CD14-positive monocyte (primary cell): ENCODE measurements around the gene ZBTB7C. TPM values are rescaled to one million over a fixed set of nuclear protein-coding genes. Genes with fewer than 3 reads are reported as not detected.

Experiments
- DNase-seq, 3 donors: peaks; one replicate each; pipeline ENCODE4 v3.0.0-alpha.2; 2011 to 2022
- H2AFZ ChIP-seq: 2 replicates; pipeline ENCODE4 v1.6.0; 2012; ENCODE audit warnings: mild to moderate bottlenecking, low read depth, low read length, inconsistent platforms; ENCODE audit not compliant: insufficient read depth, poor library complexity, severe bottlenecking
- H3K27ac ChIP-seq, 2 donors: 1 replicate in 1 of 2; 2 replicates in 1 of 2; pipeline ENCODE4 v1.5.1; 2012 to 2013; ENCODE audit warnings: low read length in 2 of 2, control low read depth in 1 of 2, inconsistent platforms in 1 of 2, low read depth in 1 of 2, mild to moderate bottlenecking in 1 of 2
- H3K27me3 ChIP-seq, 2 donors: one replicate each; pipeline versions ENCODE4 v1.6.0 to v1.6.1; 2011 to 2013; ENCODE audit warnings: low read length in 2 of 2; ENCODE audit not compliant: control insufficient read depth in 2 of 2, insufficient read depth in 2 of 2
- H3K36me3 ChIP-seq, 2 donors: replicated peaks in 1 of 2; 1 replicate in 1 of 2; 2 replicates in 1 of 2; pipeline versions ENCODE4 v1.5.1 to v1.6.1; 2012 to 2013; ENCODE audit warnings: low read length in 2 of 2, control low read depth in 1 of 2, inconsistent platforms in 1 of 2, mild to moderate bottlenecking in 1 of 2; ENCODE audit not compliant: insufficient read depth in 2 of 2, control insufficient read depth in 1 of 2
- H3K4me1 ChIP-seq, 2 donors: 1 replicate in 1 of 2; 2 replicates in 1 of 2; pipeline versions ENCODE4 v1.5.1 to v1.6.1; 2012 to 2013; ENCODE audit warnings: low read length in 2 of 2, control low read depth in 1 of 2, inconsistent platforms in 1 of 2, mild to moderate bottlenecking in 1 of 2, moderate library complexity in 1 of 2; ENCODE audit not compliant: insufficient read depth in 2 of 2, control insufficient read depth in 1 of 2
- H3K4me2 ChIP-seq: replicated peaks from 2 replicates; pipeline ENCODE3; 2012; ENCODE audit warnings: low read length, moderate library complexity, mild to moderate bottlenecking; ENCODE audit not compliant: poor library complexity, severe bottlenecking; ENCODE audit errors: extremely low read depth
- H3K4me3 ChIP-seq, 3 experiments: fragments of 200-600 bp in 1 of 3; sonication (generic) in 1 of 3; replicated peaks in 1 of 3; 1 replicate in 2 of 3; 2 replicates in 1 of 3; pipeline ENCODE4 v1.5.1; 2011 to 2013; ENCODE audit warnings: low read length in 3 of 3, mild to moderate bottlenecking in 3 of 3, control low read depth in 2 of 3, low read depth in 2 of 3, inconsistent platforms in 1 of 3, moderate library complexity in 1 of 3
- H3K79me2 ChIP-seq: 2 replicates; pipeline ENCODE4 v1.6.0; 2012; ENCODE audit warnings: mild to moderate bottlenecking, control low read depth, inconsistent platforms, low read length, moderate library complexity; ENCODE audit not compliant: insufficient read depth
- H3K9ac ChIP-seq: 2 replicates; pipeline ENCODE4 v1.6.0; 2017; ENCODE audit warnings: low read length, mild to moderate bottlenecking; ENCODE audit not compliant: insufficient read depth, poor library complexity, severe bottlenecking
- H3K9me3 ChIP-seq, 2 donors: replicated peaks in 1 of 2; 1 replicate in 1 of 2; 2 replicates in 1 of 2; pipeline versions ENCODE4 v1.5.1 to v1.6.1; 2012 to 2013; ENCODE audit warnings: low read length in 2 of 2, control low read depth in 1 of 2; ENCODE audit not compliant: control insufficient read depth in 1 of 2, insufficient read depth in 1 of 2
- H4K20me1 ChIP-seq: 2 replicates; pipeline ENCODE4 v1.6.0; 2012; ENCODE audit warnings: mild to moderate bottlenecking, low read length, control low read depth, moderate library complexity; ENCODE audit not compliant: insufficient read depth
- H3K27ac Mint-ChIP-seq, 7 donors: one replicate each; pipeline ENCODE4 v1.8.0; 2020; ENCODE audit warnings: mild to moderate bottlenecking in 7 of 7, mixed read lengths in 7 of 7, moderate library complexity in 6 of 7, inconsistent platforms in 2 of 7
- H3K27me3 Mint-ChIP-seq, 3 donors: one replicate each; pipeline ENCODE4 v1.8.0; 2021 to 2022; ENCODE audit warnings: low read depth in 3 of 3, mild to moderate bottlenecking in 3 of 3, mixed read lengths in 3 of 3, moderate library complexity in 3 of 3, inconsistent platforms in 1 of 3
- H3K36me3 Mint-ChIP-seq, 2 donors: one replicate each; pipeline ENCODE4 v1.8.0; 2020; ENCODE audit warnings: mixed read lengths in 2 of 2, inconsistent platforms in 1 of 2, mild to moderate bottlenecking in 1 of 2
- H3K4me1 Mint-ChIP-seq: one replicate; pipeline ENCODE4 v1.8.0; 2020; ENCODE audit warnings: mild to moderate bottlenecking, mixed read lengths
- H3K4me3 Mint-ChIP-seq, 2 donors: one replicate each; pipeline ENCODE4 v1.8.0; 2020; ENCODE audit warnings: mild to moderate bottlenecking in 2 of 2, mixed read lengths in 2 of 2, moderate library complexity in 1 of 2
- H3K9me3 Mint-ChIP-seq, 7 donors: one replicate each; pipeline ENCODE4 v1.8.0; 2020 to 2022; ENCODE audit warnings: mixed read lengths in 7 of 7, mild to moderate bottlenecking in 6 of 7, moderate library complexity in 6 of 7, inconsistent platforms in 2 of 7
- WGBS: methylation state at CpG from one replicate; pipeline ENCODE4 v1.1.5; 2013; ENCODE audit warnings: missing lambda C conversion rate; ENCODE audit not compliant: insufficient coverage; 5-methylcytosine and 5-hydroxymethylcytosine counted together
- intact Hi-C, 2 donors: fragments of 100-400 bp; cut with micrococcal nuclease; formaldehyde crosslinking; loops; one replicate each; pipeline versions ENCODE4 v1.15.0 to v1.15.1; 2023
- polyA plus RNA-seq, 3 donors: library from polyadenylated mRNA; depleted of rRNA in 1 of 3; unstranded in 2 of 3; stranded (reverse) in 1 of 3; fragments of 300-500 nt in 2 of 3; fragments of >200 nt in 1 of 3; fragmentation: Illumina TruSeq in 2 of 3; gene quantifications; 1 replicate in 2 of 3; 2 replicates in 1 of 3; pipeline ENCODE4 v1.2.3, GENCODE V29; 2012 to 2021
- TF ChIP-seq, protein P1 (sequence below): fragments of 200-600 bp; IDR thresholded peaks from one replicate; pipeline ENCODE4 v1.8.0; 2022; ENCODE audit warnings: antibody characterized with exemption, mild to moderate bottlenecking

ZBTB7C gene
- polyA plus RNA-seq, 3 donors, result 0.03 to 0.09 TPM; not detected in 1

DNA sequence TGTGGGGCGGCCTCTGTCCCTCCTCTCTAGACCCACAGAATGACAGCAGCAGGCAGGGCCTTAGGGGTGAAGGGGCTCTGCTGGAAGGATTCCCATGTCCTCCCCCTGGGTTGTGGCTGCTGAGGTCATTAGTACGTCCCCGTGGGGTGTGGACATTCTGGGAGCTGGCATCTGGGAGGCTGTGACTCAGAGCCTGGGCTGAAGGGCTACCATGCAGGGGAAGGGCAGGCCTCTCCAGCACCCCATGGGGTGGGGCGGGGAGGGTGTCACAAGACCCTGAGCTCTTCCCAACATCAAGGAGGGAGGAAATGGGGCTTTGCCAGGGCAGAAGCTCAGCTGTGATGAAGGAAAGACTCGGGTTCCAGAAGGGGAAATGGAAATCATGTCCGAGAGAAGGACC is 373.0 kb downstream of the ZBTB7C start:
- TF ChIP-seq, protein P1, sequence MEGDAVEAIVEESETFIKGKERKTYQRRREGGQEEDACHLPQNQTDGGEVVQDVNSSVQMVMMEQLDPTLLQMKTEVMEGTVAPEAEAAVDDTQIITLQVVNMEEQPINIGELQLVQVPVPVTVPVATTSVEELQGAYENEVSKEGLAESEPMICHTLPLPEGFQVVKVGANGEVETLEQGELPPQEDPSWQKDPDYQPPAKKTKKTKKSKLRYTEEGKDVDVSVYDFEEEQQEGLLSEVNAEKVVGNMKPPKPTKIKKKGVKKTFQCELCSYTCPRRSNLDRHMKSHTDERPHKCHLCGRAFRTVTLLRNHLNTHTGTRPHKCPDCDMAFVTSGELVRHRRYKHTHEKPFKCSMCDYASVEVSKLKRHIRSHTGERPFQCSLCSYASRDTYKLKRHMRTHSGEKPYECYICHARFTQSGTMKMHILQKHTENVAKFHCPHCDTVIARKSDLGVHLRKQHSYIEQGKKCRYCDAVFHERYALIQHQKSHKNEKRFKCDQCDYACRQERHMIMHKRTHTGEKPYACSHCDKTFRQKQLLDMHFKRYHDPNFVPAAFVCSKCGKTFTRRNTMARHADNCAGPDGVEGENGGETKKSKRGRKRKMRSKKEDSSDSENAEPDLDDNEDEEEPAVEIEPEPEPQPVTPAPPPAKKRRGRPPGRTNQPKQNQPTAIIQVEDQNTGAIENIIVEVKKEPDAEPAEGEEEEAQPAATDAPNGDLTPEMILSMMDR, result no peak
- peak overlapping the region in 1 of 7 donors; percentile 57 for H3K27ac Mint-ChIP-seq
- no peaks in the 10 kb centered on the region for H3K4me1 Mint-ChIP-seq
- H3K9me3 ChIP-seq, result no peaks in the 10 kb centered on the region
- H3K4me2 ChIP-seq, result no peak overlapping the region
- intact Hi-C loops, result no loop called here
- peaks cover 3 to 6% (median 4%) of the 10 kb centered on the region in 3 donors for H3K27me3 Mint-ChIP-seq
- no peak overlapping the region for H3K4me3 ChIP-seq
- no peak for DNase-seq
- H3K4me3 Mint-ChIP-seq, result no peak overlapping the region
- H3K36me3 ChIP-seq, result no peaks in the 10 kb centered on the region
- no peak overlapping the region for H3K27ac ChIP-seq
- WGBS, result 78% methylated on average over 2 of the region's 6 CpGs
- no peaks in the 10 kb centered on the region for H3K27me3 ChIP-seq
- H3K36me3 Mint-ChIP-seq, result no peaks in the 10 kb centered on the region
- no peaks in the 10 kb centered on the region for H3K79me2 ChIP-seq
- no peaks in the 10 kb centered on the region for H4K20me1 ChIP-seq
- H3K9me3 Mint-ChIP-seq, result no peaks in the 10 kb centered on the region
- H3K4me1 ChIP-seq, result no peaks in the 10 kb centered on the region
- no peak overlapping the region for H3K9ac ChIP-seq
- no peak overlapping the region for H2AFZ ChIP-seq

DNA sequence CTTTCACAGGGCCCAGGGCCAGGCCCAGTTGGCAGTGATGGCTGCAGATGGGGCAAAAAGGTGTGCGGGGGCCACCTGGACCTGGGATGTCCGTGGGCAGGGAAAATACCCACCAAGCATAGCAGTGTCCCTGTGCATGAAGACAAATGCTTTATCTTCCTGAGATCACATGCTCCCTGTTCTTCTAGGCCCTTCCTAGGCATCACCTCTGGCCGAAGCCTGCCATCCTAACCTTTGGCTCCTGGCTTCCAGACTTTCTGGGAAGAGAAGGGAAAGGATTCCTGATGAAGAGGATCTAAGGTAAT is 373.7 kb downstream of the ZBTB7C start:
- Histone ChIP-seq H3K27me3 (no peaks in the 10 kb centered on the region), H3K4me1 (no peaks in the 10 kb centered on the region), H3K4me3 (no peak overlapping the region), H2AFZ (no peak overlapping the region), H3K9me3 (no peaks in the 10 kb centered on the region), H4K20me1 (no peaks in the 10 kb centered on the region), H3K79me2 (no peaks in the 10 kb centered on the region), H3K9ac (no peak overlapping the region), H3K27ac (no peak overlapping the region), H3K36me3 (no peaks in the 10 kb centered on the region), H3K4me2 (no peak overlapping the region)
- Mint-ChIP-seq H3K27me3 (peaks cover 3 to 5% (median 4%) of the 10 kb centered on the region in 3 donors), H3K4me1 (no peaks in the 10 kb centered on the region), H3K27ac (no peak overlapping the region), H3K36me3 (no peaks in the 10 kb centered on the region), H3K9me3 (no peaks in the 10 kb centered on the region), H3K4me3 (no peak overlapping the region)
- no peak for DNase-seq
- TF ChIP-seq, protein P1, result no peak
- intact Hi-C loops, result no loop called here
- WGBS, result 95% methylated on average over 2 of the region's 3 CpGs
